Measurements from ENCODE around the gene FAM234A.
"Not testable (repeated sequence)": the region's sequence is repeated elsewhere in the genome, so short reads cannot be mapped to it uniquely, and the experiment has no call there.

Gene FAM234A

DNA sequence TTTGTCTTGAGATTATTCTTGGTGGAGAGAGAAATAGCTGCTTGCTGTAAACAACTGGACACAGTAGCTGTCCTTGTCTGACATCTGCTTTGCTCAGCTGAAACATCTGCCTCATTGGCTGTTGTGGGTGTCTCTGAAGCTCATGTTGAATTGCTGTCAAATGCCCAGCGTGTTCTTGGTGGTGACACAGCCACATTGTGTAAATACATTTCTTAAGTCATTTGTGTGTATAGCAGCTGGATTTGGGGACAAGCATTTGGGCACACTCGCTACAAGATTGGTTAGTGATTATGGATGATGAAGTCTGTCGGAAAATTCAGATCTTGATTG is 5.3 kb downstream of the FAM234A start:
- no peak for DNase-seq

DNA sequence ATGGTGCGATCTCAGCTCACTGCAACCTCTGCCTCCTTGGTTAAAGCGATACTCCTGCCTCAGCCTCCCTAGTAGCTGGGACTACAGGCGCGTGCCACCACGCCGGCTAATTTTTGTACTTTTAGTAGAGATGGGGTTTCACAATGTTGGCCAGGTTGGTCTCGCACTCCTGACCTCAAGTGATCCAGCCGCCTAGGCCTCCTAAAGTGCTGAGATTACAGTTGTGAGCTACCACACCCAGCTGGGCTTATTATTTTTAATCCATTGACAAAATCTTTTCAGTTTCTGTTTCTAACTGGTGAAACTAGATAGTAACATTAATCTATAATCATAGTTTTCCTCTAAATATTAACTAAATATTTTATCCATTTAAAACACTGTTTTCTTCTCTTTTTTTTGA is 5.9 kb downstream of the FAM234A start:
- DNase-seq: no peak

- no peak for DNase-seq
Observed at GRCh38 chr16:242281-242680, 7.7 kb downstream of the FAM234A start.

- no peak for DNase-seq
Observed at GRCh38 chr16:243348-243747, 8.7 kb downstream of the FAM234A start.

DNA sequence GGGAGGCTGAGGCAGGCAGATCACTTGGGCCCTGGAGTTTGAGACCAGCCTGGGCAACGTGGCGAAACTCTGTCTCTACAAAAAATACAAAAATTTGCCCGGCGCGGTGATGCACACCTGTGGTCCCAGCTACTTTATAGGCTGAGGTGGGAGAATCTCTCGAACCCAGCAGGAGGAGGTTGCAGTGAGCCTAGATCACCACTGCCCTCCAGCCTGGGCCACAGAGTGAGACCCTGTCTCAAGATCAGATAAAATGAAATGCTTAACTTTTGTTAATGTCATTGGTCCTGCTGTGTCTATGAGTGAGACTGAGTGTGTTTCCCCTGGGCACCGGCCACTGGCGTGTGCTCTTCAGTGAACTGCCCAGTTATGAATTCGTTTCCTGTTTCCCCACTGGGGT is 10.5 kb downstream of the FAM234A start:
- DNase-seq: no peak

DNA sequence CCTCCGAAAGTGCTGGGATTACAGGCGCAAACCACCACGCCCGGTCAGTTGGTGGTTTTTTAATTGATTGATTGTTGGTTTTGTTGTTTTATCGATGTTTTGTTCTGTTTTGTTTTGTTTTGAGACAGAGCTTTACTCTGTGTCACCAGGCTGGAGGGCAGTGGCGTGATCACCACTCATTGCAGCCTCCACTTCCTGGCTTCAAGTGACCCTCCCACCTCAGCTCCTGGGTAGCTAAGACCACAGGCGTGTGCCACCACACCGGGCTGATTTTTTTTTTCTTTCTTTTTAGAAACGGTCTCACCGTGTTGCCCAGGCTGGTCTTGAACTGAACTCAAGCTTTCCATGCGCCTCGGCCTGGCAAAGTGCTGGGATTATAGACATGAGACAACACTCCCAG is 12.4 kb downstream of the FAM234A start:
- DNase-seq: no peak

DNA sequence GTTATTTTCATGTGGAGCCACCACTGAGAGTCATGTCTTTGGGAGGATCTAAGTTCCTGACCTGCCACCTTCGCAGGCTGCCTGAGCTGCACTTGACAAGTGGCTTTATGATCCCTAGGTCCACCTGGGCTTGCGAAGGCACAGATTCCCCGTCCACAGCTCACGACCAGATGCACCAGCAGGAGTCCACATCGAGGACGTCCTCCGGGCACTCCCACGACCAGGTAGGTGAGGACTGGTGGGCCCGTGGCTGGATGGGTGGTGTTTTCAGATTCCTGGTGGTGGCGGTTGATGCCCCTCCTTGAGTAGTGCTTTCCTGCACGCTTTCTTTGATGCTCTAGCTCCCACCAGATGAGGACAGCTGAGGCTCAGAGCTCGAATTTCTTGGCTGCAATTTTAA is 14.8 kb downstream of the FAM234A start:
- DNase-seq: no peak

GRCh38 chr16:252366-253337 is 18.0 kb downstream of the FAM234A start:
- DNase-seq: peak; percentile 28

GRCh38 chr16:253833-254232 is 19.2 kb downstream of the FAM234A start:
- peak; percentile 32 for DNase-seq

DNA sequence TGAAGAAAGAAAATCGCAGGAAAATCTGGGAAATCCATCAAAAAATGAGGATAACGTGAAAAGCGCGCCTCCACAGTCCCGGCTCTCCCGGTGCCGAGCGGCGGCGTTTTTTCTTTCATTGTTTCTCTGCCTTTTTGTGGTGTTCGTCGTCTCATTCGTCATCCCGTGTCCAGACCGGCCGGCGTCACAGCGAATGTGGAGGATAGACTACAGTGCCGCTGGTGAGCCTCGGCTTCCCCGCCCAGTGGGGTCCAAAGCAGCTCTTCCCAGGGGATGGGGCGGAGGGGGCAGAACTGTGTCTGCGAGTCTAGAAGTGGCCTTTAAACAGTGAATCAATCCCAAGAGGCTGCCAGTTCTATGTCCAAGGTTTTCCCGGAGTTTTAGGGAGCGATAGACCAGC is 19.8 kb downstream of the FAM234A start:
- DNase-seq: no peak

DNA sequence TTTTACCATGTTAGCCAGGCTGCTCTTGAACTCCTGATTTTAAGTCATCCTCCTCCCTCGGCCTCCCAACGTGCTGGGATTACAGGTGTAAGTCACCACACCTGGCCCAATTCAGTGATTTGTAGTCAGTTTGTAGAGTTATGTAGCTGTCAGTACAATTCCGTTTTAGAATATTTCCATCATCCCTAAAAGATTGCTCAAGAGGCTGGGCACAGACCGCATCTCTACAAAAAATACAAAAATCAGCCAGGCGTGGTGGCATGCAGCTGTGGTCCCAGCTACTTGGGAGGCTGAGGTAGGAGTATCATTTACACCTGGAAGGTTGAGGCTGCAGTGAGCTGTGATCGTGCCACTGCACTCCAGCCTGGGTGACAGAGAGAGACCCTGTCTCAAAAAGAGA is 20.6 kb downstream of the FAM234A start:
- DNase-seq: no peak

DNA sequence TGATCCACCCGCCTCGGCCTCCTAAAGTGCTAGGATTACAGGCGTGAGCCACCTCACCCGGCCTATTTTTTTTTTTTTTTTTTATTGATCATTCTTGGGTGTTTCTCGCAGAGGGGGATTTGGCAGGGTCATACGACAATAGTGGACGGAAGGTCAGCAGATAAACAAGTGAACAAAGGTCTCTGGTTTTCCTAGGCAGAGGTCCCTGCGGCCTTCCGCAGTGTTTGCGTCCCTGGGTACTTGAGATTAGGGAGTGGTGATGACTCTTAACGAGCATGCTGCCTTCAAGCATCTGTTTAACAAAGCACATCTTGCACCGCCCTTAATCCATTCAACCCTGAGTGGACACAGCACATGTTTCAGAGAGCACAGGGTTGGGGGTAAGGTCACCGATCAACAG is 23.5 kb downstream of the FAM234A start:
- DNase-seq: not testable (repeated sequence)

- DNase-seq: no peak
Observed at GRCh38 chr16:259226-259625, 24.6 kb downstream of the FAM234A start.

- DNase-seq: no peak
Observed at GRCh38 chr16:259814-260253, 25.2 kb downstream of the FAM234A start.

DNA sequence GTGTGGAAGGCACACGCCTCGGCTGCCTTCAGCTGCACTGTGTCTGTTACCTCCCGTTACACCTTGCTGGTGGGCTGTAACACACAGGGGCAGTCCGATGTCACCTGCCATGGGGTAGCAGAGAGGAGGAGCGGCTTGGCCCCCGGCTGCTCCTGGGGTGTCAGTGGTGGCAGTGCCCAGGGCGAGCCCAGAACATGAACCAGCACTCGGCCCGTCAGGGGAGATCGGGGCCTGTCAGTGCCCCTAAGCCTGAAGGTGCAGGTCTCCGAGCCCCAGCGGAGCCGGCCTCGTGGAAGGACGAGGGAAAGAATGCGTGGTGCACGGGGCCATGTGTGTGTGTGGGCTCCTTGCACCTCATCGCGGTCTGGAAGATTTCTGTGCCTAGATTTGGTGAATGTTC is 25.7 kb downstream of the FAM234A start:
- no peak for DNase-seq

DNA sequence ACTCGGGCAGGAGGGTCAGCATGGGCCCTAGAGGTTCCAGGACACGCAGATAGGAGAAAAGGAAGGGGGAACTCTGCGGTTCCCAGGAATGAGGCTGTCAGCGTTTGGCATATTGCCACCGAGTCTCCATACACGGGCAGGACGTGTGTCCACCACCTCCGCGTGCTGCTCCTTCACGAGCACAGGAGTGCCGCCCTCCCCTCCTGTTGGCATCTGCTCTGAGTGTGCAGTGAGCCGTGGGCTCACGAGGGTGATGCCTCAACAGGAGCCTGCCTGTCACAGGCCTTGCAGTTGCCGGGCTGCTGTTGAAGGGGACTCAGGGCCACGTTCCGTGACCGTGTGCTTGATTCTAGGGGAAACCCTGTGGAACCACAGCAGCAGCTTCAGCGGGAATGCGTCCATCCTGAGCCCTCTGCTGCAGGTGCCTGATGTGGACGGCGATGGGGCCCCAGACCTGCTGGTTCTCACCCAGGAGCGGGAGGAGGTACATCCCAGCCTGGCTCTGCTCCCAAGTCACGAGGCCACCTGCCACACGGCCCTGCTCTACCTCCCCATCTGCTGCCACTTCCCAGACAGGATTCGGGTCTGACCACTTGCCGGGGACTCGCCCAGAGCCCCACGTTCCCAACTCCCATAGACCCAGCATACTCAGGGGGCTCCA is 26.5 kb downstream of the FAM234A start:
- no peak for DNase-seq

- DNase-seq: no peak
Observed at GRCh38 chr16:262121-262745, 27.6 kb downstream of the FAM234A start.

- DNase-seq: no peak
Observed at GRCh38 chr16:263182-263774, 28.7 kb downstream of the FAM234A start.

DNA sequence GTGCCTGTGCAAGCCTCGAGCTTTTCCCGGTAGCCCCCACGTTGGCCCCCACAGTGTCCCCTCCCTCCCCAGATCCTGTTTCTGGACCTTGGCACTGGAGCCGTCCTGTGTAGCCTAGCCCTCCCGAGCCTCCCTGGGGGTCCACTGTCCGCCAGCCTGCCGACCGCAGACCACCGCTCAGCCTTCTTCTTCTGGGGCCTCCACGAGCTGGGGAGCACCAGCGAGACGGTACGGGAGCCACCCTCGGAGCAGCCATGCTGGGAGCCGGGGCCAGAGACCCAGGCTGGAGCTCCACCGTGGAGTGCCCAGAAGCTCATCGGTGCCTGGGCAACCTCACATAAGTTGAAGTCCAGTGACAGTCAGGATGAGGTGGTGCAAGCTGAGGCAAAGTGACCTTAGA is 29.3 kb downstream of the FAM234A start:
- no peak for DNase-seq

- DNase-seq: no peak
Observed at GRCh38 chr16:264440-264951, 29.9 kb downstream of the FAM234A start.

DNA sequence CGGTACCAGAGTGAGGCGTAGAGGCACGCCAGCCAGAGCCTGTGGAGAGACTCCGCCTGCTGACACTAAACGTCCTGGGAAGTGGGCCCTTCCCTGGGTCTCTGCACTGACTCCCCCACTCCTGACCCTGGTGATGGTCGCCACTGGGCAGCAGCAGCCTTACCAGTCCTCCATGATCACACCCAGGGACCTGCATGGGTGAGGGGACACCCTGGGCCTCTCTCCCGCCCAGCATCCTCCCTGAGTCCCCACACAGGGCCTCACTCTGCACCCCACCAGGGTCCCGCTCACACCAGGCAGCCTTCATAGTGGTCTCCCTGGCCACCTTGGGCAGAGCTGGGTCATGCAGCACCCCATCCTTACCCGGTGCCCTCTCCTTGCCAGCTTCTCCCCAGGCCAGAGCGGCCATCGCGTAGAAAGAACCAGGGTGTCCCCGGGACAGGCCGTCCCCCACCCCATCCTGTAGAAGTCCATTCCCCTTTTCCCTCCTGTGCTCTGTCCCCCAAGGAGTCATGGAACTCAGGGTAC is 30.4 kb downstream of the FAM234A start:
- no peak for DNase-seq

- DNase-seq: no peak
Observed at GRCh38 chr16:265711-266110, 31.1 kb downstream of the FAM234A start.
